HCT116 (cell line): ENCODE measurements around the gene MARS1. TPM values are rescaled to one million over a fixed set of nuclear protein-coding genes. Genes with fewer than 3 reads are reported as not detected.

Experiments used
- ATAC-seq: fragments of 200-7000 bp; cut with Tn5 transposase; 2 replicates; pipeline ENCODE4 v1.9.1; 2020; ENCODE audit warnings: mild to moderate bottlenecking, moderate library complexity
- BruUV-seq: library from RNA; stranded (reverse); fragments of 400-500 nt; replicated peaks from 2 replicates; lab custom pipeline; 2021; lab: Mats Ljungman, UMichigan
- CTCF ChIA-PET: fragments of 300-600 bp; sonication (Branson Sonifier 250); formaldehyde crosslinking; loops from one replicate; lab custom pipeline; 2021; ENCODE audit warnings: antibody characterized with exemption; lab: Charles Lee
- POLR2A ChIA-PET: fragments of 300-600, 350-600 bp; sonication (Branson Sonifier 250); formaldehyde crosslinking; loops from one replicate; lab custom pipeline; 2021; ENCODE audit warnings: antibody characterized with exemption; lab: Charles Lee
- RAD21 ChIA-PET, 2 experiments: fragments of 300-600 bp; sonication (Branson Sonifier 250); formaldehyde crosslinking; loops; one replicate each; lab custom pipeline; 2023; ENCODE audit warnings: low total read pairs in 2 of 2; ENCODE audit not compliant: uncharacterized antibody in 2 of 2, unreplicated experiment in 2 of 2, low non-redundant PET in 1 of 2; lab: Charles Lee
- DNase-seq: peaks from one replicate; pipeline ENCODE4 v3.0.0-alpha.2; 2010; ENCODE audit warnings: low read depth, low spot score
- H2AFZ ChIP-seq: fragments of 200-600 bp; shearing (Covaris generic), sonication (generic); 2 replicates; pipeline ENCODE4 v1.6.1; 2017; ENCODE audit warnings: low read depth, mixed run types, mixed read lengths, antibody characterized with exemption, low read length; ENCODE audit not compliant: poor library complexity, severe bottlenecking
- H3K27ac ChIP-seq: 2 replicates; pipeline ENCODE4 v1.5.1; 2012; ENCODE audit warnings: low read depth, low read length
- H3K27me3 ChIP-seq: fragments of 200-600 bp; sonication (generic); 2 replicates; pipeline ENCODE4 v1.6.1; 2016; ENCODE audit warnings: mixed run types, low read length, mixed read lengths; ENCODE audit not compliant: insufficient read depth
- H3K36me3 ChIP-seq, 2 experiments: fragments of 200-500 bp in 1 of 2; fragments of 200-600 bp in 1 of 2; sonication (Bioruptor generic) in 1 of 2; sonication (generic) in 1 of 2; 2 replicates each; pipeline versions ENCODE4 v1.5.1 to v1.6.1; 2014 to 2016; ENCODE audit warnings: low read length in 2 of 2, inconsistent platforms in 1 of 2, mixed read lengths in 1 of 2, mixed run types in 1 of 2; ENCODE audit not compliant: insufficient read depth in 2 of 2, control insufficient read depth in 1 of 2
- H3K4me1 ChIP-seq, 2 experiments: fragments of 200-600 bp in 1 of 2; sonication (generic) in 1 of 2; 2 replicates each; pipeline versions ENCODE4 v1.5.1 to v1.6.1; 2012 to 2017; ENCODE audit warnings: low read length in 2 of 2, inconsistent platforms in 1 of 2, mild to moderate bottlenecking in 1 of 2, mixed read lengths in 1 of 2, mixed run types in 1 of 2, moderate library complexity in 1 of 2; ENCODE audit not compliant: insufficient read depth in 2 of 2, control insufficient read depth in 1 of 2
- H3K4me2 ChIP-seq: fragments of 200-600 bp; sonication (generic); 2 replicates; pipeline ENCODE4 v1.6.1; 2017; ENCODE audit warnings: mixed run types, low read length, mixed read lengths
- H3K4me3 ChIP-seq, 2 experiments: fragments of 200-600 bp in 1 of 2; sonication (generic) in 1 of 2; replicated peaks in 1 of 2; 2 replicates each; pipeline ENCODE4 v1.5.1; 2011 to 2016; ENCODE audit warnings: low read length in 2 of 2, control low read depth in 1 of 2, low read depth in 1 of 2, mild to moderate bottlenecking in 1 of 2, mixed read lengths in 1 of 2, mixed run types in 1 of 2
- H3K79me2 ChIP-seq: fragments of 200-600 bp; sonication (generic); 2 replicates; pipeline ENCODE4 v1.6.1; 2017; ENCODE audit warnings: mild to moderate bottlenecking, mixed run types, low read length, moderate library complexity, mixed read lengths; ENCODE audit not compliant: insufficient read depth
- H3K9ac ChIP-seq: fragments of 200-600 bp; sonication (generic); 2 replicates; pipeline ENCODE4 v1.6.1; 2016; ENCODE audit warnings: low read length, mixed read lengths
- H3K9me2 ChIP-seq: fragments of 200-600 bp; sonication (generic), shearing (Covaris generic); 2 replicates; pipeline ENCODE4 v1.6.1; 2017; ENCODE audit warnings: mixed run types, mild to moderate bottlenecking, moderate library complexity; ENCODE audit not compliant: insufficient read depth
- H3K9me3 ChIP-seq, 2 experiments: fragments of 200-500 bp in 1 of 2; fragments of 200-600 bp in 1 of 2; sonication (Bioruptor generic) in 1 of 2; sonication (generic) in 1 of 2; 2 replicates each; pipeline ENCODE4 v1.6.1; 2014 to 2017; ENCODE audit warnings: low read length in 2 of 2, mixed read lengths in 2 of 2, inconsistent platforms in 1 of 2, low read depth in 1 of 2, mild to moderate bottlenecking in 1 of 2, mixed run types in 1 of 2, moderate library complexity in 1 of 2; ENCODE audit not compliant: control insufficient read depth in 1 of 2, insufficient read depth in 1 of 2
- H4K20me1 ChIP-seq: fragments of 200-600 bp; sonication (generic), shearing (Covaris generic); 2 replicates; pipeline ENCODE4 v1.6.1; 2017; ENCODE audit warnings: mixed run types, mild to moderate bottlenecking, moderate library complexity; ENCODE audit not compliant: insufficient read depth
- CTCF ChIP-seq, 3 experiments: fragments of 200-600 bp in 1 of 3; sonication (generic) in 1 of 3; IDR thresholded peaks in 2 of 3; conservative IDR thresholded peaks in 1 of 3; 2 replicates each; pipeline ENCODE4 v1.5.1; 2012 to 2017; ENCODE audit warnings: low read depth in 2 of 3, low read length in 2 of 3, antibody characterized with exemption in 1 of 3, borderline replicate concordance in 1 of 3, control low read depth in 1 of 3, mild to moderate bottlenecking in 1 of 3, mixed read lengths in 1 of 3, mixed run types in 1 of 3, moderate library complexity in 1 of 3; ENCODE audit not compliant: insufficient read depth in 1 of 3
- EGR1 ChIP-seq: IDR thresholded peaks from 2 replicates; pipeline ENCODE4 v1.6.1; 2012; ENCODE audit warnings: low read depth
- POLR2AphosphoS5 ChIP-seq: IDR thresholded peaks from 2 replicates; pipeline ENCODE4 v1.6.1; 2011; ENCODE audit warnings: mild to moderate bottlenecking, low read depth, low read length, moderate library complexity
- ZFX ChIP-seq: fragments of 450-650 bp; IDR thresholded peaks from 2 replicates; pipeline ENCODE4 v1.6.1; 2017
- intact Hi-C: fragments of 100-400 bp; cut with micrococcal nuclease; formaldehyde crosslinking; loops from 2 replicates; pipeline ENCODE4 v1.10.0; 2022
- total RNA-seq: library from RNA; stranded (reverse); gene quantifications from one replicate; pipeline ENCODE4 v1.2.1, GENCODE V29; 2021; ENCODE audit not compliant: unreplicated experiment

MARS1 gene
- total RNA-seq, 1 experiment from 2014 or later: 344 TPM

GRCh38 chr12:57455374-57456144 is 32.3 kb upstream of the MARS1 start:
- Histone ChIP-seq H4K20me1 (no peaks in the 10 kb centered on the region), H2AFZ (peak overlapping the region; percentile 75), H3K4me2 (peak overlapping the region; percentile 44), H3K27ac (no peak overlapping the region), H3K27me3 (no peaks in the 10 kb centered on the region), H3K9me3 (no peaks in the 10 kb centered on the region), H3K9ac (no peak overlapping the region), H3K36me3 (no peaks in the 10 kb centered on the region), H3K9me2 (no peaks in the 10 kb centered on the region), H3K4me1 (peaks cover 32 to 51% of the 10 kb centered on the region in 2 experiments), H3K79me2 (no peaks in the 10 kb centered on the region), H3K4me3 (peak overlapping the region in 1 of 2 experiments; percentile 19; a peak in 2 of 4 replicates)
- DNase-seq (no peak), ATAC-seq (no peak)
- TF ChIP-seq ZFX: no peak
- BruUV-seq: no TSS peak
- ChIA-PET CTCF (interaction anchor here (0.6 to 2.5 kb wide), 18 partner anchors 11 to 271 kb away, joined by 3 to 23 read pairs (median 4); partner anchors contain the start of gene NXPH4), POLR2A (interaction anchor here (0.6 to 1.2 kb wide), 4 partner anchors 30 to 226 kb away, joined by 3 to 4 read pairs (median 4); partner anchors contain the start of gene SHMT2), RAD21 (no interaction called here)
- intact Hi-C loops: no loop called here

- Histone ChIP-seq H3K9ac (no peak overlapping the region), H2AFZ (peak overlapping the region; percentile 75), H4K20me1 (no peaks in the 10 kb centered on the region)
- intact Hi-C loops: no loop called here
- no peak for TF ChIP-seq EGR1
- TF ChIP-seq POLR2AphosphoS5: peak; percentile 16; the same call in 1 of the 2 replicates
- TF ChIP-seq CTCF (IDR thresholded peaks at IDR 0.05 in 2 of 3, conservative IDR thresholded peaks at IDR 0.05 in 1 of 3; ENCODE audit: borderline replicate concordance in 1 of 3, insufficient read depth in 1 of 3, low read depth in 2 of 3, low read length in 2 of 3): peak in 2 of 3 experiments; percentile 79 to 80; a peak in 4 of 6 replicates
- TF ChIP-seq, all 23 proteins: peak for 2
- ChIA-PET CTCF (interaction anchor here (0.6 to 2.5 kb wide), 12 partner anchors 11 to 270 kb away, joined by 3 to 23 read pairs (median 5); no protein-coding TSS in a partner anchor), POLR2A (interaction anchor here (1.1 kb wide), 1 partner anchor 29 kb away, joined by 3 read pairs; no protein-coding TSS in a partner anchor), RAD21 (no interaction called here)
- no peaks in the 10 kb centered on the region for H3K9me3 ChIP-seq
- H3K27ac ChIP-seq: no peak overlapping the region
- BruUV-seq: no TSS peak
- peak; percentile 62 for ATAC-seq
- peak overlapping the region; percentile 44 for H3K4me2 ChIP-seq
- H3K79me2 ChIP-seq: no peaks in the 10 kb centered on the region
- H3K36me3 ChIP-seq: no peaks in the 10 kb centered on the region
- DNase-seq: no peak
- peak overlapping the region in 1 of 2 experiments; percentile 19; a peak in 2 of 4 replicates for H3K4me3 ChIP-seq
- no peaks in the 10 kb centered on the region for H3K9me2 ChIP-seq
- peaks cover 38 to 58% of the 10 kb centered on the region in 2 experiments for H3K4me1 ChIP-seq
- H3K27me3 ChIP-seq: no peaks in the 10 kb centered on the region
Measured at GRCh38 chr12:57456145-57456700, 31.6 kb upstream of the MARS1 start.
